A549 treated with Mapracorat at 1 μM for 4 hours (cell line): ENCODE results near the gene HMCES. TPM values are rescaled to one million over a fixed set of nuclear protein-coding genes. Genes with fewer than 3 reads are reported as not detected.

Source experiments
- total RNA-seq: library from RNA; stranded (reverse); fragments of 200-300 nt; extraction: Qiagen RNA extraction; gene quantifications from 5 replicates; pipeline ENCODE4 v1.2.3, GENCODE V29; 2022

HMCES gene
- 39.3 to 46.9 TPM (median 42.5 TPM) in 5 replicates for total RNA-seq

GRCh38 chr3:129278439-129278965 is at the start of gene HMCES:
TSS of gene HMCES (plus strand) at chr3:129278870. CDS start at chr3:129279733, 863 bp downstream.

DNA sequence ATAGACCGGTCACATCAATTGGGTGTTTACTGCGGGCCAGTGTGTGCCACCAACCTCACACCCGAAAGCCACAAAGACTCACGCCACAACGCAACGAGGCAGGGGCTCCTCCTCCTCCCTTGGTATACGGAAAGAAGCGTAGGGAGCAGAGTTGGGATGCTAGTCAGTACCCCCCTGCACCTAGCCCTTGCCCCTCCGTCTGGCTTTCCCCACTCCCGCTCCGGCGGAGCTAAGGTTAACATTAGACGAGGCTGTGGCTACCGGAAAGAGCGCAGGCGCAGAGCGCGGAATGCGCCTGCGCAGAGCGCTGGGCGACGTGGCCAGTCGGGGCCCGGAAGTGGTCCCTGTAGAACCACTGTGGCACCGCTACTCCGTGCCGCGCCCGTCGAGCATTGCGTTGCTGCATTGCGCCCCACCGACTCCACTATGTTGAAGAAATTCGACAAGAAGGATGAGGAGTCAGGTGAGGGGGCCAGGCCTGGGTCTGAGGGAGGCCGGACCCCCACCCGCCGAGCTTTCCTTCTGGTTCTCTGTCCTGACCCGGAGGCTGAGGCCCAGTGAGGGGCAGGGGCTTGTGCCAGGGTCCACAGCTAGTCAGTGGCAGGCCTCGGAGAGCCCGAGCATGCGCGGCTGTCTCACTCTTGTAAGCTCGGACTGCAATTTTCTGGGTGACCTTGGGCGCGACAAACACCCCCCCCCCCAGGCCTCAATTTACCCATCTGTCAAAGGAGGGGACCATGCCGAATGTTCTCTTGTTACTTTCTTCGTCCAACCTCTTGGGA is 29.2 kb upstream of the HMCES start, which contains the start of gene COPG1:
TSS of gene COPG1 (plus strand) at position 323 of the 782 bp plus-strand sequence. CDS start at position 427, 104 bp downstream.

Other genes starting within 250 kb of the HMCES start
- not detected in 5 replicates for gene GP9, start 218.1 kb upstream of the HMCES start, total RNA-seq
- gene RAB43, start 157.1 kb upstream of the HMCES start, total RNA-seq = 3.3 to 6.9 TPM (median 6.1 TPM) in 5 replicates
- gene ISY1, start 117.8 kb upstream of the HMCES start, total RNA-seq = 19.3 to 25.3 TPM (median 20.5 TPM) in 5 replicates
- gene CNBP, start 95.0 kb upstream of the HMCES start, total RNA-seq = 344 to 361 TPM (median 350 TPM) in 5 replicates
- gene COPG1, start 29.3 kb upstream of the HMCES start, total RNA-seq = 71.4 to 89.8 TPM (median 78.3 TPM) in 5 replicates
- gene EFCAB12, start 149.8 kb downstream of the HMCES start, total RNA-seq = 0.59 to 0.95 TPM (median 0.85 TPM) in 5 replicates
- gene MBD4, start 161.1 kb downstream of the HMCES start, total RNA-seq = 16.6 to 21.4 TPM (median 20.9 TPM) in 5 replicates
- gene IFT122, start 161.4 kb downstream of the HMCES start, total RNA-seq = 11.5 to 13.2 TPM (median 12.9 TPM) in 5 replicates
- not detected in 5 replicates for gene RHO, start 249.8 kb downstream of the HMCES start, total RNA-seq